SK-MEL-5 (cell line): ENCODE measurements around the gene TM7SF2. TPM values are rescaled to one million over a fixed set of nuclear protein-coding genes. Genes with fewer than 3 reads are reported as not detected.
A peak's percentile ranks its signal among the peaks of the same experiment; 100 is the strongest.

Experiments used
- DNase-seq: peaks from one replicate; pipeline ENCODE4 v3.0.0-alpha.2; 2016; ENCODE audit warnings: low read depth, low spot score
- in situ Hi-C: cut with HindIII; loops from 2 replicates; pipeline ENCODE4 v1.10.0; 2016; ENCODE audit warnings: low sequenced_read_pairs, high pct_unique_total_duplicates, low pct_unique_long_range_greater_than_20kb
- total RNA-seq: library from RNA; depleted of rRNA; stranded (reverse); fragments of >200 nt; shearing (Covaris generic); gene quantifications from 2 replicates; pipeline ENCODE4 v1.2.3, GENCODE V29; 2014

Gene TM7SF2
- total RNA-seq, 1 experiment from 2014 or later = 3.4 TPM

- in situ Hi-C loops = no loop called here
- no peak for DNase-seq
Measured at GRCh38 chr11:65085446-65085845, 26.2 kb upstream of the TM7SF2 start.

- in situ Hi-C loops = no loop called here
- no peak for DNase-seq
Measured at GRCh38 chr11:65086809-65087208, 24.9 kb upstream of the TM7SF2 start.

- DNase-seq = no peak
- in situ Hi-C loops = no loop called here
Measured at GRCh38 chr11:65087216-65087615, 24.5 kb upstream of the TM7SF2 start.

- no peak for DNase-seq
- in situ Hi-C loops = no loop called here
Measured at GRCh38 chr11:65087827-65088226, 23.8 kb upstream of the TM7SF2 start.

- no peak for DNase-seq
- in situ Hi-C loops = no loop called here
Measured at GRCh38 chr11:65089621-65090020, 22.1 kb upstream of the TM7SF2 start.

- in situ Hi-C loops = no loop called here
- DNase-seq = no peak
Measured at GRCh38 chr11:65090628-65091027, 21.0 kb upstream of the TM7SF2 start.

GRCh38 chr11:65095427-65095826, 16.2 kb upstream of the TM7SF2 start:
- DNase-seq = no peak
- in situ Hi-C loops = no loop called here

GRCh38 chr11:65095974-65096806, 15.5 kb upstream of the TM7SF2 start, which contains the start of gene VPS51:
Gene VPS51 (plus strand): TSS chr11:65096214. CDS start chr11:65096251, 37 bp downstream.
- peak; percentile 82 for DNase-seq
- in situ Hi-C loops = no loop called here

- in situ Hi-C loops = no loop called here
- no peak for DNase-seq
Measured at GRCh38 chr11:65096926-65097325, 14.7 kb upstream of the TM7SF2 start.

GRCh38 chr11:65100674-65101350, 10.9 kb upstream of the TM7SF2 start:
- in situ Hi-C loops = no loop called here
- no peak for DNase-seq

- DNase-seq = peak; percentile 75
- in situ Hi-C loops = no loop called here
Measured at GRCh38 chr11:65102142-65103095, 9.3 kb upstream of the TM7SF2 start.

- no peak for DNase-seq
- in situ Hi-C loops = no loop called here
Measured at GRCh38 chr11:65103476-65103875, 8.2 kb upstream of the TM7SF2 start.

- in situ Hi-C loops = no loop called here
- DNase-seq = no peak
Measured at GRCh38 chr11:65104628-65105027, 7.0 kb upstream of the TM7SF2 start.

GRCh38 chr11:65107078-65107477, 4.6 kb upstream of the TM7SF2 start:
- in situ Hi-C loops = no loop called here
- no peak for DNase-seq

GRCh38 chr11:65107751-65108468, 3.8 kb upstream of the TM7SF2 start:
- in situ Hi-C loops = no loop called here
- DNase-seq = no peak

- DNase-seq = no peak
- in situ Hi-C loops = no loop called here
Measured at GRCh38 chr11:65108469-65109123, 3.1 kb upstream of the TM7SF2 start.
